ENCODE measurements around the gene SHROOM3.

- TF ChIP-seq POLR2A (IDR thresholded peaks at IDR 0.05): no peak
- no peak for TF ChIP-seq CTCF (IDR thresholded peaks at IDR 0.05)
- TF ChIP-seq POLR2AphosphoS5 (IDR thresholded peaks at IDR 0.05): no peak
- TF ChIP-seq EP300 (IDR thresholded peaks at IDR 0.05): no peak
Observed at GRCh38 chr4:76434901-76435527, at the start of gene SHROOM3.
